ENCODE measurements around the gene MACROD2.

MACROD2 gene

GRCh38 chr20:15857173-15857784 is 1862.0 kb downstream of the MACROD2 start:
- H3K4me3 ChIP-seq: no peak overlapping the region
- TF ChIP-seq Cebpa-rat (IDR thresholded peaks at IDR 0.05): no peak
- H3K4me2 ChIP-seq: peak overlapping the region; percentile 14 to 78 (median 64)
- no peaks in the 10 kb centered on the region for H4K20me1 ChIP-seq
- H3K27ac ChIP-seq: peak overlapping the region in 3 of 11 experiments; percentile 13 to 45 (median 43); a peak in 4 of 22 replicates
- H3K9ac ChIP-seq: no peak overlapping the region
- H3K27me3 ChIP-seq: no peaks in the 10 kb centered on the region
- peaks cover 0 to 8% (median 0%) of the 10 kb centered on the region in 11 experiments; a peak in 3 of 22 replicates for H3K9me3 ChIP-seq (replicated peaks in 1 of 11)
- H3K36me3 ChIP-seq: no peaks in the 10 kb centered on the region
- H3K4me1 ChIP-seq: peaks cover 7 to 29% (median 19%) of the 10 kb centered on the region in 10 experiments; a peak in 19 of 20 replicates

GRCh38 chr20:15859061-15859460 is 1863.7 kb downstream of the MACROD2 start:
- Histone ChIP-seq H4K20me1 (no peaks in the 10 kb centered on the region), H3K4me1 (peaks cover 7 to 29% (median 19%) of the 10 kb centered on the region in 10 experiments; a peak in 19 of 20 replicates), H3K27ac (no peak overlapping the region), H3K36me3 (no peaks in the 10 kb centered on the region), H3K4me2 (peak overlapping the region in 4 of 11 experiments; percentile 9 to 64 (median 36); a peak in 5 of 22 replicates), H3K9me3 (replicated peaks in 1 of 11) (peaks cover 0 to 8% (median 0%) of the 10 kb centered on the region in 11 experiments; a peak in 3 of 22 replicates), H3K9ac (no peak overlapping the region), H3K4me3 (no peak overlapping the region), H3K27me3 (no peaks in the 10 kb centered on the region)
- no peak for TF ChIP-seq Cebpa-rat (IDR thresholded peaks at IDR 0.05)

DNA sequence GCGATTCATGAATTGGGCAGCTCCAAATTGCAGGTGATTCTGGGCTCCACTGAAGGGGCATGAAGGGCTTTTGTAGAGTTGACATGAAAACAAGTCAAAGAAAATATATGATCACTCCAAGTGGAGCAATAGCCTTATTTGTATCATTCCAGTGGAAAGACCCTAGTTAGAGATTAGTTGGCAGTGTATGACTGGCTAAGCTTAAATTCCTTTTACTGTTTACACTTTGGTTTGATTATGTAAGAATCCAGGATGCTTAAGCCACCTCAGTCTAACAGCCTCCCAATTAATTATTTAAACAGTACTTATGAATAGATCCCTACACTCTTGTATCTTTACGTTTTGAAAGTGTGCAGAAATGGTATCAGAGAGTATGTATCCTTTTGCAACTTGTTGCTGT is 1865.5 kb downstream of the MACROD2 start:
- TF ChIP-seq Cebpa-rat (IDR thresholded peaks at IDR 0.05): no peak
- no peaks in the 10 kb centered on the region for H3K36me3 ChIP-seq
- peaks cover 0 to 14% (median 5%) of the 10 kb centered on the region in 11 experiments; a peak in 14 of 22 replicates for H3K9me3 ChIP-seq (replicated peaks in 1 of 11)
- no peak overlapping the region for H3K27ac ChIP-seq
- no peaks in the 10 kb centered on the region for H4K20me1 ChIP-seq
- no peak overlapping the region for H3K4me2 ChIP-seq
- no peaks in the 10 kb centered on the region for H3K27me3 ChIP-seq
- H3K4me3 ChIP-seq: no peak overlapping the region
- H3K4me1 ChIP-seq: peaks cover 7 to 33% (median 19%) of the 10 kb centered on the region in 10 experiments; a peak in 19 of 20 replicates
- H3K9ac ChIP-seq: no peak overlapping the region

DNA sequence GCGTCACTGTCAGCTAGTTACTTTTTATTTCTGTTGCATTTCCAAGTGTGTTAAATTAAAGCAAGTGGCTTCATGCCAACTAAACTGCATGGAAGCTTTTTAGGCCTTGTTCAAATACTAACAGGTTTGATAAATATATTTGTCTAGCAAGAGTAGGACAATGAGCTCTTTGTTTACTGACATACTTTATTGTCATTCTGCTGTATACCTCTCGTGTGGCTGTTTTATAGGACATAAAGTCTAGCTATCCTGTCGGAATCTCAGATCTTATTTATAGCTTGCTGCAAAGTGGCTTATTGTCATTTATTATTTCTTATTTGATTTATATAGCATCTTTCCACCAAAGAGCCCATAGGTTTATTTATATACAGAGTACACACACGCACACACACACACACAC is 1866.9 kb downstream of the MACROD2 start:
- Histone ChIP-seq H3K27me3 (no peaks in the 10 kb centered on the region), H3K9me3 (replicated peaks in 1 of 11) (peaks cover 0 to 22% (median 13%) of the 10 kb centered on the region in 11 experiments; a peak in 14 of 22 replicates), H3K27ac (no peak overlapping the region), H3K4me2 (no peak overlapping the region), H3K4me3 (no peak overlapping the region), H3K36me3 (no peaks in the 10 kb centered on the region), H3K9ac (no peak overlapping the region), H3K4me1 (peaks cover 7 to 29% (median 16%) of the 10 kb centered on the region in 10 experiments; a peak in 19 of 20 replicates), H4K20me1 (no peaks in the 10 kb centered on the region)
- TF ChIP-seq Cebpa-rat (IDR thresholded peaks at IDR 0.05): no peak

DNA sequence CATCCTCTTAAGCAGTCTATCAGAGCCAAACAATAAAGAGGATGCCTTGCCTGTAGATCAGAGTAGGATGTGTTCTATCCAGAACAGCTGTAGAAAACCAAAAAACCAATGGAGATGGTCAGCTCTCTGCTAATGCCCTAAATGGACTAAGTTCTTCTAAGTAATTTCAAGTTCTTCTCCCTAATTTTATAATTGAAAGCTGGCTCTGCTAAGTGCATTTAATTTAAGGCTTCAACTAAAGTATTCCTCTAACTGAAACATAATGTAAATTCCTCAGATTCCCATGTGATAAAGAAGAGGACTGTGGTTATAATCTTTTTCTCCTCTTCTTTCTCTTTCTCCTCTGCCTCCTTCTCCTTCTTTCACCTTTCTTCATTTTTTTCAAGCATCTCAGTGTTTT is 1868.4 kb downstream of the MACROD2 start:
- Histone ChIP-seq H3K27ac (no peak overlapping the region), H3K27me3 (no peaks in the 10 kb centered on the region), H3K4me1 (peaks cover 0 to 14% (median under 1%) of the 10 kb centered on the region in 10 experiments; a peak in 8 of 20 replicates), H3K4me2 (no peak overlapping the region), H4K20me1 (no peaks in the 10 kb centered on the region), H3K9me3 (replicated peaks in 1 of 11) (peaks cover 4 to 29% (median 19%) of the 10 kb centered on the region in 11 experiments; a peak in 16 of 22 replicates), H3K9ac (no peak overlapping the region), H3K4me3 (no peak overlapping the region), H3K36me3 (no peaks in the 10 kb centered on the region)
- TF ChIP-seq Cebpa-rat (IDR thresholded peaks at IDR 0.05): no peak

GRCh38 chr20:15865553-15865952 is 1870.2 kb downstream of the MACROD2 start:
- peaks cover 4 to 28% (median 18%) of the 10 kb centered on the region in 11 experiments; a peak in 16 of 22 replicates for H3K9me3 ChIP-seq (replicated peaks in 1 of 11)
- peak overlapping the region in 3 of 11 experiments; percentile 11 to 29 (median 20); a peak in 2 of 22 replicates for H3K4me2 ChIP-seq
- H3K36me3 ChIP-seq: no peaks in the 10 kb centered on the region
- peaks cover 0 to 7% (median 0%) of the 10 kb centered on the region in 10 experiments; a peak in 2 of 20 replicates for H3K4me1 ChIP-seq
- no peaks in the 10 kb centered on the region for H4K20me1 ChIP-seq
- no peak overlapping the region for H3K4me3 ChIP-seq
- H3K27me3 ChIP-seq: no peaks in the 10 kb centered on the region
- no peak overlapping the region for H3K9ac ChIP-seq
- TF ChIP-seq Cebpa-rat (IDR thresholded peaks at IDR 0.05): no peak
- no peak overlapping the region for H3K27ac ChIP-seq

GRCh38 chr20:15866916-15867730 is 1871.8 kb downstream of the MACROD2 start:
- no peak overlapping the region for H3K9ac ChIP-seq
- H3K4me2 ChIP-seq: no peak overlapping the region
- no peak overlapping the region for H3K27ac ChIP-seq
- H3K4me3 ChIP-seq: no peak overlapping the region
- peaks cover 4 to 22% (median 16%) of the 10 kb centered on the region in 11 experiments; a peak in 16 of 22 replicates for H3K9me3 ChIP-seq (replicated peaks in 1 of 11)
- H4K20me1 ChIP-seq: no peaks in the 10 kb centered on the region
- TF ChIP-seq Cebpa-rat (IDR thresholded peaks at IDR 0.05): no peak
- peaks cover 0 to 7% (median 0%) of the 10 kb centered on the region in 10 experiments; a peak in 2 of 20 replicates for H3K4me1 ChIP-seq
- no peaks in the 10 kb centered on the region for H3K27me3 ChIP-seq
- H3K36me3 ChIP-seq: no peaks in the 10 kb centered on the region

- Histone ChIP-seq H3K27ac (no peak overlapping the region), H3K4me2 (no peak overlapping the region)
Observed at GRCh38 chr20:15867899-15868298, 1872.6 kb downstream of the MACROD2 start.

GRCh38 chr20:15875446-15875845 is 1880.1 kb downstream of the MACROD2 start:
- Histone ChIP-seq H3K9me3 (replicated peaks in 1 of 11) (peaks cover 2 to 15% (median 9%) of the 10 kb centered on the region in 11 experiments; a peak in 19 of 22 replicates), H3K36me3 (no peaks in the 10 kb centered on the region), H3K27ac (no peak overlapping the region; a peak in 1 of 22 replicates), H3K9ac (no peak overlapping the region; a peak in 1 of 22 replicates), H3K27me3 (no peaks in the 10 kb centered on the region), H3K4me1 (peaks cover 0 to 12% (median 8%) of the 10 kb centered on the region in 10 experiments; a peak in 12 of 20 replicates), H3K4me2 (peak overlapping the region in 5 of 11 experiments; percentile 8 to 39 (median 33); a peak in 7 of 22 replicates), H4K20me1 (no peaks in the 10 kb centered on the region), H3K4me3 (no peak overlapping the region)
- no peak for TF ChIP-seq Cebpa-rat (IDR thresholded peaks at IDR 0.05)

More at GRCh38 chr20:15867899-15868298, 1872.6 kb downstream of the MACROD2 start:
- TF ChIP-seq Cebpa-rat (IDR thresholded peaks at IDR 0.05): no peak
- no peaks in the 10 kb centered on the region for H4K20me1 ChIP-seq
- no peak overlapping the region for H3K9ac ChIP-seq
- peaks cover 0 to 7% (median 0%) of the 10 kb centered on the region in 10 experiments; a peak in 2 of 20 replicates for H3K4me1 ChIP-seq
- H3K36me3 ChIP-seq: no peaks in the 10 kb centered on the region
- no peaks in the 10 kb centered on the region for H3K27me3 ChIP-seq
- no peak overlapping the region for H3K4me3 ChIP-seq
- peaks cover 4 to 22% (median 16%) of the 10 kb centered on the region in 11 experiments; a peak in 16 of 22 replicates for H3K9me3 ChIP-seq (replicated peaks in 1 of 11)

Data from BLaER1 treated with 17β-estradiol and CSF1 and Interleukin-3, amounts not matched to agents 10 nM and 100 nM (cell line).